Body of pancreas (tissue), 4 donors: ENCODE data around the gene SH3RF2.

Experiments used
- POLR2A ChIP-seq, 3 donors: fragments of 450-650 bp; IDR thresholded peaks; one replicate each; pipeline ENCODE4 v1.6.1; 2016; ENCODE audit warnings: antibody characterized with exemption in 3 of 3, mild to moderate bottlenecking in 2 of 3
- TF ChIP-seq, protein P1 (sequence below), 7 experiments: fragments of 450-650 bp in 4 of 7; fragments of 200-600 bp in 3 of 7; sonication (generic) in 3 of 7; IDR thresholded peaks; one replicate each; pipeline ENCODE4 v1.5.1; 2016 to 2019; ENCODE audit warnings: antibody characterized with exemption in 7 of 7

DNA sequence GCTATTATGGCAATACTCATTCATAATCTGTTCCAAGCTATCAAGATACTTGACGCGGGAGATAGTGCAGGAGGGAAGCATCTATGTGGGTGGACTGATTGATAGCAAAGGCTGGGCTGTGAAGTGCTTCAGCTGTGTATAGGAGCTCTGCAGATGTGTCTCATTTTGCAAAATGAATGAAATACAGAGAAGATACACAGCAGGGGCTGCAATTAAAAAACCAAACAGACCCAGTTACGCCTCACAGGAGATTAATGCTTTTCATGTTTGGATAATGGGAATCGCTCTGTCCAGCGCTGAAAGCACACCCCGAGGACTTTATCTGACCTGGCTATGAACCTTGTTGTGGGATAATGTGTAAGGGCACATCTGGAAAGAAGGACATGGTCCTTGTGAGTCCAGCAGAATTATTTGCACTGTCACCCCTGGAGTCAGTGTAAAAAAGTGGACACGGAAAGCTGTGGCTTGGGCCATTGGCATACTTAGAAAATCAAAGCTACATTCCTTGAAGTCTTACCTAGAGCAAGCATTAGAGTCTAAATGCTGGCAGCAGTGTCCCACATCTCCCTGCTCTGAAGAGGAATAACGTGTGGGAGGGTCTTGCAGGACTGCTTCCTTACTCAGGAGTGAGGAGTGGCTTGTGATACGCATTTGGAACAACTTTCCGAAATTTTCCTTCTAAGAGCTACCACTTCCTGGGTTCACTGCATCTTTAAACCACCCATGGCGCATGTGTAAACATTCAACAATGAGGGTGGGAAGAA lies 2.6 kb downstream of the SH3RF2 start:
- TF ChIP-seq, protein P1, sequence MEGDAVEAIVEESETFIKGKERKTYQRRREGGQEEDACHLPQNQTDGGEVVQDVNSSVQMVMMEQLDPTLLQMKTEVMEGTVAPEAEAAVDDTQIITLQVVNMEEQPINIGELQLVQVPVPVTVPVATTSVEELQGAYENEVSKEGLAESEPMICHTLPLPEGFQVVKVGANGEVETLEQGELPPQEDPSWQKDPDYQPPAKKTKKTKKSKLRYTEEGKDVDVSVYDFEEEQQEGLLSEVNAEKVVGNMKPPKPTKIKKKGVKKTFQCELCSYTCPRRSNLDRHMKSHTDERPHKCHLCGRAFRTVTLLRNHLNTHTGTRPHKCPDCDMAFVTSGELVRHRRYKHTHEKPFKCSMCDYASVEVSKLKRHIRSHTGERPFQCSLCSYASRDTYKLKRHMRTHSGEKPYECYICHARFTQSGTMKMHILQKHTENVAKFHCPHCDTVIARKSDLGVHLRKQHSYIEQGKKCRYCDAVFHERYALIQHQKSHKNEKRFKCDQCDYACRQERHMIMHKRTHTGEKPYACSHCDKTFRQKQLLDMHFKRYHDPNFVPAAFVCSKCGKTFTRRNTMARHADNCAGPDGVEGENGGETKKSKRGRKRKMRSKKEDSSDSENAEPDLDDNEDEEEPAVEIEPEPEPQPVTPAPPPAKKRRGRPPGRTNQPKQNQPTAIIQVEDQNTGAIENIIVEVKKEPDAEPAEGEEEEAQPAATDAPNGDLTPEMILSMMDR (IDR thresholded peaks at IDR 0.05): no peak
- TF ChIP-seq POLR2A (IDR thresholded peaks at IDR 0.05): no peak
